ENCODE results near the gene SSTR3. TPM values are rescaled to one million over a fixed set of nuclear protein-coding genes. Genes with fewer than 3 reads are reported as not detected.

The SSTR3 gene
- total RNA-seq, 1 experiment from 2014 or later, result not detected

DNA sequence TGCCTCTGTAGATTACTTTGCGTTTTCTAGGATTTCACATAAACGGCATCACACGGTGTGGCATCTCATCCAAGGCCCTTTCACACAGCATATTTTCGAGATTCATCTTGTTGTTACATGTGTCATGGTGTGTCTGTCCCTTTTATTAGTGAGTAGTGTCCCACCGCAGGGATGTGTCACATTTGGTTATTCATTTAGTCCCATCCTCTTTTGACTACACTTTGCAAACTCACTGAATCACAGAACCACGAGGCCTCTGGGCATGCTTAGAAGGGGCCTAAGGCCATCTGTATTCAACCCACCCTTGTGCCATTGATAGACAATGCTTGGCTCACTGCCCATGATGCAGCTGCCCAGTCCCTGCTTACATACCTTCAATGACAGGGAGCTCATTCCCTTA is 36.0 kb upstream of the SSTR3 start:
- TF ChIP-seq CTCF (conservative IDR thresholded peaks at IDR 0.05; ENCODE audit: low read depth, low read length) (no peak), EZH2 (IDR thresholded peaks at IDR 0.05; ENCODE audit: borderline replicate concordance, low read depth, low read length, poor library complexity, severe bottlenecking) (no peak)
- Histone ChIP-seq H3K27me3 (replicated peaks; ENCODE audit: insufficient read depth, low read depth, low read length, poor library complexity) (no peaks in the 10 kb centered on the region), H3K27ac (ENCODE audit: low read depth, low read length, poor library complexity, severe bottlenecking) (no peak overlapping the region), H3K4me1 (ENCODE audit: insufficient read depth, low read length, poor library complexity, severe bottlenecking) (peaks cover 11% of the 10 kb centered on the region), H3K36me3 (ENCODE audit: insufficient read depth, low read length, poor library complexity, severe bottlenecking) (no peaks in the 10 kb centered on the region), H3K9me3 (ENCODE audit: low read depth, low read length, poor library complexity, severe bottlenecking) (no peaks in the 10 kb centered on the region), H3K4me3 (ENCODE audit: low read depth, low read length, poor library complexity, severe bottlenecking) (no peak overlapping the region)
- no peak for DNase-seq (ENCODE audit: low spot score)
- POLR2A ChIA-PET (ENCODE audit: low non-redundant PET), result no interaction called here
- no TSS peak for BruUV-seq (replicated peaks)
- CTCF ChIA-PET, result no interaction called here
- intact Hi-C loops (cut with micrococcal nuclease; ENCODE audit: unreplicated experiment), result no loop called here

- no peaks in the 10 kb centered on the region for H3K9me3 ChIP-seq (ENCODE audit: low read depth, low read length, poor library complexity, severe bottlenecking)
- TF ChIP-seq EZH2 (IDR thresholded peaks at IDR 0.05; ENCODE audit: borderline replicate concordance, low read depth, low read length, poor library complexity, severe bottlenecking) (no peak), CTCF (conservative IDR thresholded peaks at IDR 0.05; ENCODE audit: low read depth, low read length) (no peak)
- no peaks in the 10 kb centered on the region for H3K36me3 ChIP-seq (ENCODE audit: insufficient read depth, low read length, poor library complexity, severe bottlenecking)
- intact Hi-C loops (cut with micrococcal nuclease; ENCODE audit: unreplicated experiment), result no loop called here
- BruUV-seq (replicated peaks), result no TSS peak
- no peaks in the 10 kb centered on the region for H3K27me3 ChIP-seq (replicated peaks; ENCODE audit: insufficient read depth, low read depth, low read length, poor library complexity)
- POLR2A ChIA-PET (ENCODE audit: low non-redundant PET), result interaction anchor here (0.7 kb wide), 1 partner anchor 50 kb away, joined by 6 read pairs; no protein-coding TSS in a partner anchor
- DNase-seq (ENCODE audit: low spot score), result no peak
- H3K27ac ChIP-seq (ENCODE audit: low read depth, low read length, poor library complexity, severe bottlenecking), result no peak overlapping the region
- H3K4me1 ChIP-seq (ENCODE audit: insufficient read depth, low read length, poor library complexity, severe bottlenecking), result peaks cover 11% of the 10 kb centered on the region
- CTCF ChIA-PET, result interaction anchor here (0.6 kb wide), 1 partner anchor 16 kb away, joined by 10 read pairs; no protein-coding TSS in a partner anchor
- H3K4me3 ChIP-seq (ENCODE audit: low read depth, low read length, poor library complexity, severe bottlenecking), result no peak overlapping the region
Observed at GRCh38 chr22:37245740-37246139, 33.5 kb upstream of the SSTR3 start.

DNA sequence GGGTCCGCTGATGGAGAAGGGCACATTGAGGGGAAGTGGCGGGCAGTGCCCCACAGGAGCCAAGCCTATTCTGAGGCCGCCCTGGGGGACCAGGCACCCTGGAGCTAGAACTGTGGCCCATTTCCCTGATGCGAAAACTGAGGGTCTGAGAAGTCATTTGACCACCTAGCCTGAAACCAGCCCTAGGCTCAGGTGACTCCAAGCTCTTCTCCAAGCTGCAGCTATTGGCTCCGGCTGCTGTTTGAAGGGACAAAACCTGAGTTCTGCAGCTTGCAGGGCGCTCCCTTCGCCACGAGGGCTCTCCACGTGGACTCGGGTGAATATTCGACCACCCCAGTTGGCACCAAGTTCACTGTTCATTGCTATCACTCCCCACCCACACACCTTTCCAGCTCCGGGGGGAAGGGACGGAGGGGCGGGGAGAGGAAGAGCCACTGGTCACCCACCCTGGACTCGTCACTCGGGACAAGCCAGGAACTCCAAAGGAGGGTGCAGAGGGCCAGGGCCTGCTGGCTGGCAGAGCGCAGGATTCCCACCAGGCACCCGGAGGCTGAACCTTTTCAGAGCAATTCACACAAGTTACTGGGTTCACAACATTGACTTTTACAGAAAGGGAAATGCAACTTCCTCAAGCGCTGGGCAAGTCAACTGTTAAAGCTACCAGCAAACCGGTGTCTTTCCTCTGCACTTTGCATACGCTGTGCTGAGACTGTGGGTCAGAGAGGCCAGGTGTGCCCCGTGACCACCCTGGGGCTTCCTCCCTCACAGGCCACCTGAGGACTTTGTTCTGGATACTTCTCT is 32.8 kb upstream of the SSTR3 start:
- no peak for DNase-seq (ENCODE audit: low spot score)
- H3K9me3 ChIP-seq (ENCODE audit: low read depth, low read length, poor library complexity, severe bottlenecking), result no peaks in the 10 kb centered on the region
- H3K27me3 ChIP-seq (replicated peaks; ENCODE audit: insufficient read depth, low read depth, low read length, poor library complexity), result no peaks in the 10 kb centered on the region
- H3K36me3 ChIP-seq (ENCODE audit: insufficient read depth, low read length, poor library complexity, severe bottlenecking), result no peaks in the 10 kb centered on the region
- TF ChIP-seq CTCF (conservative IDR thresholded peaks at IDR 0.05; ENCODE audit: low read depth, low read length) (no peak), EZH2 (IDR thresholded peaks at IDR 0.05; ENCODE audit: borderline replicate concordance, low read depth, low read length, poor library complexity, severe bottlenecking) (no peak)
- intact Hi-C loops (cut with micrococcal nuclease; ENCODE audit: unreplicated experiment), result no loop called here
- H3K4me1 ChIP-seq (ENCODE audit: insufficient read depth, low read length, poor library complexity, severe bottlenecking), result peaks cover 11% of the 10 kb centered on the region
- no TSS peak for BruUV-seq (replicated peaks)
- no peak overlapping the region for H3K27ac ChIP-seq (ENCODE audit: low read depth, low read length, poor library complexity, severe bottlenecking)
- ChIA-PET CTCF (interaction anchor here (1.5 kb wide), 1 partner anchor 14 kb away, joined by 11 read pairs; no protein-coding TSS in a partner anchor), POLR2A (ENCODE audit: low non-redundant PET) (no interaction called here)
- no peak overlapping the region for H3K4me3 ChIP-seq (ENCODE audit: low read depth, low read length, poor library complexity, severe bottlenecking)
